ENCODE measurements around the gene WDR93.

- TF ChIP-seq CTCF (IDR thresholded peaks at IDR 0.05), result peak in 1 of 3 donors; percentile 32
- TF ChIP-seq POLR2A (IDR thresholded peaks at IDR 0.05), result no peak
Measured at GRCh38 chr15:89647191-89647851, 43.3 kb upstream of the WDR93 start.
